Upper lobe of left lung (tissue), 4 donors: ENCODE data around the gene EHMT1.

Experiments used
- CTCF ChIP-seq, 6 experiments: fragments of 450-650 bp in 4 of 6; fragments of 200-600 bp in 2 of 6; sonication (generic) in 2 of 6; IDR thresholded peaks; one replicate each; pipeline ENCODE4 v1.5.1; 2016 to 2019; ENCODE audit warnings: antibody characterized with exemption in 6 of 6
- EP300 ChIP-seq, 4 donors: sonication (generic); formaldehyde crosslinking; IDR thresholded peaks; one replicate each; pipeline ENCODE4 v1.5.1; 2017; ENCODE audit warnings: antibody characterized with exemption in 4 of 4, control low read depth in 2 of 4
- POLR2A ChIP-seq, 4 donors: fragments of 450-650 bp; IDR thresholded peaks; one replicate each; pipeline ENCODE4 v1.5.1; 2016 to 2017; ENCODE audit warnings: antibody characterized with exemption in 4 of 4, mild to moderate bottlenecking in 2 of 4
- POLR2AphosphoS5 ChIP-seq, 2 donors: sonication (generic); formaldehyde crosslinking; IDR thresholded peaks; one replicate each; pipeline ENCODE4 v1.5.1; 2017; ENCODE audit warnings: antibody characterized with exemption in 2 of 2

DNA sequence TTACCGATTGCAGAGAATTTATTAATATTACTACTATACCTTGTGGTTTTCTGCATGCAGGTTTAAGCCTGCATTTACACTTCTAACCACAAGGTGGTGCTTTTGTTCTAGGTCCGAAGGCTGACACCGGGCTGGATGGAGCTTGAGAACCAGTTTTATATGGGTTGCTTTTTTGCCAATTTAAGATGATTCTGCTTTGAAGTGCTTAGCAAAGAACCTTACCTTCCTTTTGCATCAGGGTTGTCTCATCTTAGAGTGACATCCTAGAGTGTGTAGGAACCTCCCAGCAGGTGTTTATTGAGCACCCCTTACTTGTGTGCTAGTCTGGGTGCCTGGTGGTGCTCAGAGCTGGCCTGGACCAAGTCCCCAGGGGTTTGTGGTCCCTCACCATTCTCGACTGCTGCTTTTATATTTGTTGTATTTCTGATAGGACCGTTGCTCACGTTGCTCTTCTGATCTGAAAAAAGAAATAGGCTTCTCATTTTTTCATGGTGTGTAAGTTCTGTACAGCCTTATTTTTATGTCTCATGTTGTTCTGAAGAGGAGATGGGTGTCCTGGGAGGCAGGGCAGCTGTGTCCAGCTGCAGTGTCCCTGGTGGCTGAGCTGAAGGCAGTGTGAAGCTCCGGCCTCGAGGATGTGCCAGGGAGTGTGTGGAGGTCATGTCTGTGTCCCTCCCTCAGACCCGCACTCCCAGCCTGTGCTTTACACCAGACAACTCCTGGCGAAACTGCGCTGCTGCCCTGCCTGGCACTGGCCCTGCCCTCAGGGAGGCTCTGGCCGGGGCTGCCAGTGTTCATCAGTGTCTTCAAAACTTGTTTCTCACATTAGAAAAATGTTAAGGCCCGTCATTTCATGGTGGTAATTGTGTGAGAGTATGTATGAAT lies 54.3 kb downstream of the EHMT1 start:
- TF ChIP-seq CTCF (IDR thresholded peaks at IDR 0.05) = peak; percentile 58 to 83 (median 78)
- TF ChIP-seq EP300 (IDR thresholded peaks at IDR 0.05) = no peak
- peak in 1 of 2 donors; percentile 17 for TF ChIP-seq POLR2AphosphoS5 (IDR thresholded peaks at IDR 0.05)
- no peak for TF ChIP-seq POLR2A (IDR thresholded peaks at IDR 0.05)
